ENCODE results near the gene CRACDL.

GRCh38 chr2:98948956-98949739 is 13.1 kb upstream of the CRACDL start:
- TF ChIP-seq POLR2A (IDR thresholded peaks at IDR 0.05; ENCODE audit: low read depth, low read length) (no peak), POLR2AphosphoS5 (IDR thresholded peaks at IDR 0.05; ENCODE audit: low read depth, low read length) (no peak), TAF1 (IDR thresholded peaks at IDR 0.05; ENCODE audit: borderline replicate concordance, low read depth, low read length) (no peak)

Data from GM12892 (cell line).